ENCODE data around the gene ZGPAT.
"Not testable (repeated sequence)": the region's sequence is repeated elsewhere in the genome, so short reads cannot be mapped to it uniquely, and the experiment has no call there.

The ZGPAT gene

GRCh38 chr20:63707558-63708300, at the start of gene ZGPAT, which contains the start of gene ARFRP1:
ZGPAT (plus strand) TSS chr20:63708039; CDS start chr20:63708581, 542 bp downstream.
ARFRP1 (minus strand) TSS chr20:63707976; CDS start chr20:63707091, 885 bp downstream.
- Mint-ChIP-seq H3K9me3 (peaks cover 5% of the 10 kb centered on the region), H3K27me3 (no peaks in the 10 kb centered on the region), H3K27ac (peak within 1 kb of the TSS; percentile 80), H3K4me3 (peak within 1 kb of the TSS; percentile 80), H3K36me3 (peaks cover 57% of the 10 kb centered on the region), H3K4me1 (peaks cover 48% of the 10 kb centered on the region)
- DNase-seq: peak; percentile 91
- CTCF ChIA-PET: interaction anchor here (0.7 to 2.9 kb wide), 17 partner anchors 8 to 266 kb away, joined by 3 to 14 read pairs (median 3); partner anchors contain the start of genes LIME1, PTK6, SLC2A4RG and TPD52L2

- Mint-ChIP-seq H3K27me3 (peaks cover 17% of the 10 kb centered on the region), H3K27ac (peak overlapping the region; percentile 88), H3K4me3 (peak overlapping the region; percentile 84), H3K36me3 (peaks cover 3% of the 10 kb centered on the region), H3K4me1 (peaks cover 37% of the 10 kb centered on the region), H3K9me3 (no peaks in the 10 kb centered on the region)
- CTCF ChIA-PET: interaction anchor here (0.6 to 1.7 kb wide), 4 partner anchors 10 to 462 kb away, joined by 3 to 7 read pairs (median 4); no protein-coding TSS in a partner anchor
- peak; percentile 53 for DNase-seq
Measured at GRCh38 chr20:63658749-63659187, 49.1 kb upstream of the ZGPAT start.

- Mint-ChIP-seq H3K4me1 (peaks cover 31% of the 10 kb centered on the region), H3K36me3 (peaks cover 3% of the 10 kb centered on the region), H3K27ac (no peak overlapping the region), H3K9me3 (no peaks in the 10 kb centered on the region), H3K27me3 (peaks cover 11% of the 10 kb centered on the region), H3K4me3 (peak overlapping the region; percentile 84)
- no peak for DNase-seq
- CTCF ChIA-PET: no interaction called here
Measured at GRCh38 chr20:63659370-63659769, 48.5 kb upstream of the ZGPAT start.

GRCh38 chr20:63660174-63660573, 47.7 kb upstream of the ZGPAT start:
- CTCF ChIA-PET, H3K27me3 Mint-ChIP-seq, H3K27ac Mint-ChIP-seq, H3K9me3 Mint-ChIP-seq, DNase-seq, H3K36me3 Mint-ChIP-seq: not testable (repeated sequence)
- peak overlapping the region; percentile 84 for H3K4me3 Mint-ChIP-seq
- peaks cover 26% of the 10 kb centered on the region for H3K4me1 Mint-ChIP-seq

- H3K9me3 Mint-ChIP-seq: no peaks in the 10 kb centered on the region
- H3K4me3 Mint-ChIP-seq: no peak overlapping the region
- no peak for DNase-seq
- no peak overlapping the region for H3K27ac Mint-ChIP-seq
- CTCF ChIA-PET: no interaction called here
- H3K36me3 Mint-ChIP-seq: peaks cover 3% of the 10 kb centered on the region
- peaks cover 26% of the 10 kb centered on the region for H3K4me1 Mint-ChIP-seq
- H3K27me3 Mint-ChIP-seq: peaks cover 6% of the 10 kb centered on the region
Measured at GRCh38 chr20:63660622-63661021, 47.2 kb upstream of the ZGPAT start.

GRCh38 chr20:63661108-63661507, 46.7 kb upstream of the ZGPAT start:
- H3K27ac Mint-ChIP-seq: no peak overlapping the region
- H3K27me3 Mint-ChIP-seq: peaks cover 6% of the 10 kb centered on the region
- DNase-seq: no peak
- H3K36me3 Mint-ChIP-seq: peaks cover 6% of the 10 kb centered on the region
- H3K9me3 Mint-ChIP-seq: no peaks in the 10 kb centered on the region
- peaks cover 26% of the 10 kb centered on the region for H3K4me1 Mint-ChIP-seq
- CTCF ChIA-PET: interaction anchor here (0.5 kb wide), 1 partner anchor 206 kb away, joined by 3 read pairs; no protein-coding TSS in a partner anchor
- H3K4me3 Mint-ChIP-seq: no peak overlapping the region

GRCh38 chr20:63661959-63662812, 45.7 kb upstream of the ZGPAT start:
- no peak overlapping the region for H3K4me3 Mint-ChIP-seq
- no peak overlapping the region for H3K27ac Mint-ChIP-seq

GRCh38 chr20:63662813-63663189, 45.0 kb upstream of the ZGPAT start:
- CTCF ChIA-PET: no interaction called here
- Mint-ChIP-seq H3K9me3 (no peaks in the 10 kb centered on the region), H3K27me3 (peaks cover 5% of the 10 kb centered on the region), H3K27ac (no peak overlapping the region), H3K36me3 (peaks cover 6% of the 10 kb centered on the region), H3K4me1 (peaks cover 21% of the 10 kb centered on the region), H3K4me3 (no peak overlapping the region)
- no peak for DNase-seq

More at GRCh38 chr20:63661959-63662812, 45.7 kb upstream of the ZGPAT start:
- Mint-ChIP-seq H3K9me3 (no peaks in the 10 kb centered on the region), H3K4me1 (peaks cover 24% of the 10 kb centered on the region), H3K27me3 (peaks cover 6% of the 10 kb centered on the region), H3K36me3 (peaks cover 6% of the 10 kb centered on the region)
- DNase-seq: no peak
- CTCF ChIA-PET: no interaction called here

GRCh38 chr20:63663332-63664066, 44.3 kb upstream of the ZGPAT start:
- H3K27me3 Mint-ChIP-seq: no peaks in the 10 kb centered on the region
- peaks cover 16% of the 10 kb centered on the region for H3K4me1 Mint-ChIP-seq
- H3K27ac Mint-ChIP-seq: no peak overlapping the region
- peaks cover 11% of the 10 kb centered on the region for H3K36me3 Mint-ChIP-seq
- no peak for DNase-seq
- no peak overlapping the region for H3K4me3 Mint-ChIP-seq
- H3K9me3 Mint-ChIP-seq: no peaks in the 10 kb centered on the region
- CTCF ChIA-PET: no interaction called here

- H3K4me1 Mint-ChIP-seq: peaks cover 8% of the 10 kb centered on the region
Measured at GRCh38 chr20:63664143-63664851, 43.5 kb upstream of the ZGPAT start.

GRCh38 chr20:63664861-63665594, 42.8 kb upstream of the ZGPAT start:
- no peaks in the 10 kb centered on the region for H3K9me3 Mint-ChIP-seq
- no peak overlapping the region for H3K27ac Mint-ChIP-seq
- H3K27me3 Mint-ChIP-seq: no peaks in the 10 kb centered on the region
- CTCF ChIA-PET: no interaction called here
- no peak for DNase-seq
- H3K36me3 Mint-ChIP-seq: peaks cover 17% of the 10 kb centered on the region
- peaks cover under 1% of the 10 kb centered on the region for H3K4me1 Mint-ChIP-seq
- no peak overlapping the region for H3K4me3 Mint-ChIP-seq

More at GRCh38 chr20:63664143-63664851, 43.5 kb upstream of the ZGPAT start:
- peaks cover 16% of the 10 kb centered on the region for H3K36me3 Mint-ChIP-seq
- no peaks in the 10 kb centered on the region for H3K27me3 Mint-ChIP-seq
- H3K9me3 Mint-ChIP-seq: no peaks in the 10 kb centered on the region
- H3K4me3 Mint-ChIP-seq: no peak overlapping the region
- no peak overlapping the region for H3K27ac Mint-ChIP-seq
- no peak for DNase-seq
- CTCF ChIA-PET: no interaction called here

GRCh38 chr20:63665708-63666107, 42.1 kb upstream of the ZGPAT start:
- no peaks in the 10 kb centered on the region for H3K4me1 Mint-ChIP-seq
- H3K4me3 Mint-ChIP-seq: no peak overlapping the region
- H3K27me3 Mint-ChIP-seq: no peaks in the 10 kb centered on the region
- no peak for DNase-seq
- no peak overlapping the region for H3K27ac Mint-ChIP-seq
- CTCF ChIA-PET: no interaction called here
- no peaks in the 10 kb centered on the region for H3K9me3 Mint-ChIP-seq
- H3K36me3 Mint-ChIP-seq: peaks cover 17% of the 10 kb centered on the region

- no peaks in the 10 kb centered on the region for H3K9me3 Mint-ChIP-seq
- no peak for DNase-seq
- H3K27ac Mint-ChIP-seq: no peak overlapping the region
- H3K27me3 Mint-ChIP-seq: no peaks in the 10 kb centered on the region
- CTCF ChIA-PET: interaction anchor here (1.2 kb wide), 1 partner anchor 10 kb away, joined by 4 read pairs; the partner anchor contains the start of gene RTEL1
- peaks cover 16% of the 10 kb centered on the region for H3K36me3 Mint-ChIP-seq
- no peak overlapping the region for H3K4me3 Mint-ChIP-seq
- H3K4me1 Mint-ChIP-seq: no peaks in the 10 kb centered on the region
Measured at GRCh38 chr20:63667858-63668257, 40.0 kb upstream of the ZGPAT start.
